Measurements from ENCODE around the gene C9orf40.

GRCh38 chr9:74920944-74921626 is 31.6 kb downstream of the C9orf40 start:
- TF ChIP-seq EZH2 (IDR thresholded peaks at IDR 0.05; ENCODE audit: insufficient read depth, poor library complexity, severe bottlenecking) (no peak), EZH2phosphoT487 (IDR thresholded peaks at IDR 0.05; ENCODE audit: insufficient read depth, low read depth) (no peak)

All from GM23248 (cell line).